Activated CD4-positive, alpha-beta T cell treated with anti-CD3 and anti-CD28 coated beads, Interleukin-2, amount 50 U/mL, for 24 hours (primary cell): ENCODE measurements around the gene CSNK1G1.

ENCODE experiments used
- DNase-seq, 2 donors: peaks; one replicate each; pipeline ENCODE4 v3.0.0-alpha.2; 2020; ENCODE audit warnings: low read depth in 1 of 2, low spot score in 1 of 2

The CSNK1G1 gene

GRCh38 chr15:64156652-64157331, 199.2 kb downstream of the CSNK1G1 start:
- no peak for DNase-seq

DNA sequence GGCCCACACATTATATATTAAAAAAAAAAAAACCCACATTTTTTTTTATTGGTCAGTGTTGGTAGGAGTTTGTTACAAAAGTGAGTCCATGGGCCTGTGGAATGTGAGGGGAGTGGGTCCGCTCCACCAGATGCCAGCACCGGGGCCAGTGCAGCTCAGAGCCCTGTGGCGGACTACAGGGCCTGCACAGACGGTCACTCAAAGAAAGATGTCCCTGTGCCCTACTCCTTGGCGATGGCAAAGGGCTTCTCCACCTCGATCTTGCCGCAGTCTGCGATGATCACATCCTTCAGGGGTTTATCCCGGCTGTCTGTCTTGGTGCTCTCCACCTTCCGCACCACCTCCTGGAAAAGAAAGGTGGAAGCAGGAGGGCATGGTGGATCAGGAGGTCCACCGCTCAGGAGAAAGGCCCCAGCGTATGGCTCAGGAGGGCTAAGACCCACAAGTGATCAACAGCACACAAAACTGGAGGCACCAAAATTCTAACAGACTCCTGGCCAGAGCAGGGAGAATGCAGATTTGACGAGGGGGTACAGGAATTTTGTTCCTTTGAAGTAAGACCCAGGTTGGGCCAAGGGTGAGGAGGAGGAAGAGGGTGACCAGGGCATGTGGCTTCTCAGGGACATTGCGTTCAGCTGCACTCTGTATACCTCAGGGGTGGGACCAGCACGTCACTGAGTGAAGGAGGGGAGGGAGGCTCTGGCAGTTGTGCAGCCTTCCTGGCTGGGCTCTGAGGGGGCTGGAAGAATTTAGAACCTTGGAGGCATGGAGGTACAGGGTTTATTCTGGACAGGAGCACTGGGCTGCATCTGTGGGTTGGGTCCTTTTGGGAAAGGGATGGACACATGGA, 199.9 kb downstream of the CSNK1G1 start:
- no peak for DNase-seq

DNA sequence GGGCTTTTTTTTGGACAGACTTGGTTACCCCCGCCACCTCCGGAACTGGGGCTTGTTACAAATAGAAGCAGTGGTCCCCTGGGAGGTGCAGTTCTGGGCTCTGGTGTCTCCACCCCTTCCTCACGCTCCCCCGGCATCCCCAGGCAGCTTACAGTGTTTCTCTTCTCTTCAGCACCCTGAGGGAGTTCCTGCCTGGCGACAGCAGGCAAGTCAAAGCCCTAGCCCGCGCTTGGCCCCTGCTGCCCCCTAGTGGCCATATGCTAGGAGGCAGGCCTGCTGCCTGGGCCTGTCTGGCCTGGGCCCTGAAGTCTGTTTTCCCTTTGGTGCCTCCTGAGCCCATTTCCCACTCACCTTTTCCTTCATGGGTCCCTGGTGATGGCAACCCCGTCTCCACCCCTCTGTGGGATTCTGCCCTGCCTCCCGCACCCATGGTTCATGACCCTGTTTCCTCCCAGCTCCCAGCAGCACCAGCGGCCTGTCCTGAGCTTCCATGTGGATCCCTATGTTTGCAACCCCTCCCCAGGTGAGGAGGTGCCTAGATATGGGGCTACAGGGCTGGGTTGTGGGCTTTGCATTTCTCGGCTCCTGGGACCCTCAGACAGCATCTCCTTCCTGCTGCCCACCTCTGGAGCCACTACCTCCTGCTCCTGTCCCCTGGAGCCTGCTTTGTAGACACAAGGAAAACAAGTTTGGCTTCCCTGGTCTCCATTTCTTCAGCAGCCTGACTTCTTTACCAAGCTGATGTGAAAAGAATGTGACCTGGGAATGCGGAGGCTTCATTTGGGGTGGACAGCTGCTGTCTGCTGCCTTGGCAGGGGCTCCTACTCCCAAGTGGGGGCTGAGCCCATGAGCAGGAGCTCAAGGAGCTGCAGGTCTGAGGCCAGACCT, 202.2 kb downstream of the CSNK1G1 start:
- DNase-seq = peak; percentile 90 to 91

DNA sequence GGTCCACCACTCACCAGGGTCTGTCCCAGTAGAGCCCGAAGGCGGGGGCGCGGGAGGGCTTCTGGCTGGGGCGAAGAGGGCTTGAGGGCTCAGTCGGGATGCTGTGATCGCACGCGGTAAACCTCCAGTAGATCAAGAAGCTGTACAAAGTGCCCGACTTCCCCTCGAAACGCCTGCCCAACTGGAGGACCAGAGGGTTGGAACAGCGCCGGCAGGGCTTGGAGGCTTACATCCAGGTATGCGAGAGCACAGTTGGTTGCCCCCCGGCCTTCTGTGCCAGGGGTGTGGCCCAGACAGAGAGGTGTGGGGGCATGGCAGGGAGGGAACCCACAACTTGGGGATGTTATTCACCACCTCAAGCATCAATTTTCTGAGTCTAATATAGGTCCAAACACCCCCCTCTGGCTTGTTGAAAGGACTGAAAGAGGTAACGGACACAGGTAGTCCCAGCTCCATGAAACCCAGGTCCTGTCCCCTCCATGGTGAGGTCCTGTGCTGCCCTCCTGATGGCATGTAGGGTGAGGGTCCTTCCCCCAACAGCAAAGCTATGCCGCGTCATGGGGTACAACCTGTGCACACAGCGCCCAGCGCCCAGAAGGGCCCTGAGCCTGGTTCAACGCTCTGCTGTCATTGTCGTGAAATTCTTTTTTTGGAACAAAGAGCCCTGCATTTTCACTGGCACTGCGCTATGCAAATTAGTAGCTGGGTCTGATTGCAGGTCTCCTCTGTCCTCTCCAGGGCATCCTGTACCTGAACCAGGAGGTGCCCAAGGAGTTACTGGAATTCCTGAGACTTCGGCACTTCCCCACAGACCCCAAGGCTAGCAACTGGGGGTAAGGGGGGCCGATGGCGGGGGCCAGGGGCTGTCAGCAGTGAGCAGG, 203.2 kb downstream of the CSNK1G1 start:
- no peak for DNase-seq

DNA sequence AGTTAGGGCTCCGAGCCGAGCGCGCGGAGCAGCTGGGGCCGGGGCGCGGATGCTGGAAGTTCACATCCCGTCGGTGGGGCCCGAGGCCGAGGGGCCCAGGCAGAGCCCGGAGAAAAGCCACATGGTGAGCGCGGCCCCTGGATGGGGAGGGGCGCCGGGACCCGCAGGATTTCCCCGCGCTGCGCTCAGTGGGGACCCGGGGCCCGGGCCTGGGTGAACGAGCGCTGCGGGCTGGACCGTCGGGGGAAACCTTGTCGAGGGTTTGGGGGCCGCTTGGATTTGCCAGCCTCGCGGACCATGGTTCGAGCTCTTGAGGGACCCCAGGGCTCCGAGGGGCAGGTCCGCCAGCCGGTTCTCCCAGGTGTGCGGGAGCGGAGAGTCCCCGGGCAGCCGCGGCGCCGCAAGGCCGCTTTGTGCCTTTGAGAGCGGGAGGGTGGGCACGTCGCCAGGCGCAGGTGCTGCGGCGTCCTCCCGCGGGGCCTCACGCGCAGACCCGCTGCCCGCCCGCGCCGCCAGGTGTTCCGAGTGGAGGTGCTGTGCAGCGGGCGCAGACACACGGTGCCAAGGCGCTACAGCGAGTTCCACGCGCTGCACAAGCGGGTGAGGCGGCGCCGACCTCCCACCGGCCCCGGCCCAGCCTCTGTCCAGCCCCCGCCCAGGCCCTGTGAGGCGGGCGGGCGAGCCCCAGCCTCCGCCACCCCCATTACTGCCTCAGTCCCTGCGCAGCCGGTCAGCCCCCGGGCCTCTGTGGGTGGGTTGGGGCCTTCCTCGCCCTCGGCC, 204.1 kb downstream of the CSNK1G1 start, which contains the start of gene SNX22:
Gene SNX22, plus strand, starts transcription at position 5 of the 780 bp plus-strand sequence. Its CDS starts 45 bp downstream, at position 50.
- no peak for DNase-seq

- DNase-seq = no peak
Observed at GRCh38 chr15:64149893-64150578, 205.9 kb downstream of the CSNK1G1 start.

GRCh38 chr15:64149424-64149823, 206.5 kb downstream of the CSNK1G1 start:
- no peak for DNase-seq

DNA sequence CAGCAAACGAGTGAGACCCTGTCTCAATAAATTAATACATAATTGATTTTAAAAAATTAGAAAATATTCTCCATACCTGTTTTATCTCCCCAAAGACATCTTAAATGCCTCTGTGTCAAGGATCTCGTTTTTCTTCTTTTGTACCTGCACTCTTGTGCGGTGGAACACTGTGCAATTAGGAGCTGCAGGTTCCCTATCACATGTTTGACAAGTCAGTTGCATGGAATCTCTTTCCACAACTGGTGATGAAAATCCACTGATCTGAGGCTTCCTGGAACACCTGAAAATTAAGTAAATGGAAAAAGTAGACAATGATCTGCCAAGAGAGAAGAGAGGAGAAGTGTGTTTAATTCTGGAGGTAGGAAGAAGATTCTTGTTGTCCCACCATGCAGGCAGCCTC, 207.4 kb downstream of the CSNK1G1 start:
- no peak for DNase-seq

DNA sequence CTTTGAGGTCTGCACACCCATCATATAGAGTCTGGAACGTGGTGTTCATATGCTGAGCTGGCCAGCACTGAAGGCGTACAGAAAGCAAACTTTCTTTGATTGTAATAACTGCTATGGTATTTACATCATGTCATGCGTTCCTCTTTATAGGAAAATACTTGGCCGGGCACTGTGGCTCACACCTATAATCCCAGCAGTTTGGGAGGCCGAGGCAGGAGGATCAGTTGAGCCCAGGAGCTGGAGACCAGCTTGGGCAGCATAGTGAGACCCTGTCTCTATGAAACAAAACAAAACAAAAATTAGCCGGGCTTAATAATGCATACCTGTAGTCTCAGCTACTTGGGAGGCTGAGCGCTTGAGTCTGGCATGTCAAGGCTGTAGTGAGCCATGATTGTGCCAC, 207.8 kb downstream of the CSNK1G1 start:
- no peak for DNase-seq

GRCh38 chr15:64146885-64147681, 208.9 kb downstream of the CSNK1G1 start:
- no peak for DNase-seq

- no peak for DNase-seq
Observed at GRCh38 chr15:64146520-64146884, 209.5 kb downstream of the CSNK1G1 start.

GRCh38 chr15:64146041-64146440, 209.9 kb downstream of the CSNK1G1 start:
- no peak for DNase-seq

- no peak for DNase-seq
Observed at GRCh38 chr15:64144565-64145281, 211.2 kb downstream of the CSNK1G1 start.

GRCh38 chr15:64144192-64144564, 211.8 kb downstream of the CSNK1G1 start:
- no peak for DNase-seq

DNA sequence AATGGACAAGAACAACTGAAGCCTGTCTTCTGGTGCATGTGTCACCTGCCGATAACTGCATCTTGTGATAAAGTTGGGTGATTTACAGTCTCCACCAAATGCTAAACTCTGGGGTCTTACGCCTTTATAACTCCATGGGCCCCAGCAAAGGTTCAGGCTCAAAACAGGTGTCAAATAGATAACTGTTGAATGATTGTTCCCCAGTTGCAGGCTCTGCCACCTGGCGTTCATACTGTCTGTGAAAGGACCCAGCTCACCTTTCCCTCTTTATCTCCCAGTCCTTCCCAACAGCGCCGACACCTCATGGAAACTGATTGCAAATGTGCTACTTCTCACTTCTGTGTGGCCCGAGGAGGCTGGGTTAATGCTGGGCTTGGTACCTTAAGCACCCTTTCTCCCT, 212.7 kb downstream of the CSNK1G1 start:
- no peak for DNase-seq

DNA sequence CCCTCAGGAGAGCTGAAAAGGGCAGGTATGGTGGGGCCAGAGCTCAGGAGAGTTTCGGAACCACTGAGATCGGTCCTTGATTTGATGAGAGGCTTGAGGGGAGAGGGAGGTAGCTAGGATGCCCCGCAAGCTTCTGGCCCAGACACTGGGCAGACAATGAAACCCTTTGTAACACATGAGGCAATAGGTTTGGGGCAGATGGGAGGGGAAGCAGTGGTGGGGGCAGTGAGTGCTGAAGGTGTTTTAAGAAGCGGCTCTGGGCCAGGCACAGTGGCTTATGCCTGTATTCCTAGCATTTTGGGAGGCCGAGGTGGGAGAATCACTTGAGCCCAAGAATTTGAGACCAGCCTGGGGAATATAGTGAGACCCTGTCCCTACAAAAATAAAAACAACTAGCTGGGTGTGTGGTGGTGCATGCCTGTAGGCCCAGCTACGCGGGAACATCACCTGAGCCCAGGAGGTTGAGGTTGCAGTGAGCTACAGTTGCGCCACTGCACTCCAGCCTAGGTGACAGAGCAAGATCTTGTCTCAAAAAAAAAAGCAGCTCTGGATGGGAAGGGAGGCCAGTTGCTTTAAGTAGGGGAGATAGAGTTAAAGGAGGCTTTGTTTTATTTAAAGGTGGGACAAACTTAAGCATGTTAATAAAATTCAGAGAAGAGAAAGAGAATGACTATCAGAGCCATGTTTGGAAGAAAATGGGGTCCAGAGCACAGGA, 214.0 kb downstream of the CSNK1G1 start:
- no peak for DNase-seq

DNA sequence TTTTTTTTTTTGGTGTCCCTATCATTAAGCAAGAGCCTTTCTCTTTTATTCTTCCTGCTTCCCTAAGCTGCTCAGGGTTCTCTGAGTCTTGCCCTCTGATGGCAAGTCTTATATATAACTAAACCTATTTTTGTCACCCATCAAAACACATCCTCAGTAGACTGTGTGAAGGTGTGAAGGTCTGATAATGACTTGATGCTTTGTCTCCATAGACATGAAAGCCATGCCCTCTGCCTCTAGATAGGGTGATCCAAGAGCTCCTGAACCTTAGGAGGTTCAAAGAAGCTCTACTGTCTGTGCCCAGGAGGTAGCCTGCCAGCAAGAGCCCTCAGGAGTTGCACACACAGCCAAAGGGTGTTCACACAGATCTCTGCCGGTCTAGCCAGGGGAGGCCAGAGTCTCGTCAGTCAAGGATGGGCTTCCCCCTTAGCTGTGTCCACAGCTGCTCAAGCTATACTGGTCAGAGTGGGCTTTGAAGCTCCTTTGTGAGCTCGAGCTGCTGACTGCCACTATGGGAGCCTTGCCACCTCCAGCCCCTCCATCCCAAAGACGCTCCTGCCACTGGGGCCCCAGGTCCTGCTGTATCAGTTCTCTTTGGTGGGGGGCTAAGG, 217.5 kb downstream of the CSNK1G1 start:
- no peak for DNase-seq
